Trophoblast cell (in vitro differentiated cells and primary cell): ENCODE results near the gene ASXL2.

Experiments used
- DNase-seq, 2 donors: peaks; one replicate each; pipeline ENCODE4 v3.0.0-alpha.2; 2016
- H2AFZ ChIP-seq: 2 replicates; pipeline ENCODE4 v1.6.1; 2013; ENCODE audit warnings: low read length, moderate library complexity, mild to moderate bottlenecking; ENCODE audit not compliant: insufficient read depth, poor library complexity
- H2AK5ac ChIP-seq: 2 replicates; pipeline ENCODE4 v1.6.1; 2013; ENCODE audit warnings: mild to moderate bottlenecking, low read length
- H2BK120ac ChIP-seq: 2 replicates; pipeline ENCODE4 v1.6.1; 2013; ENCODE audit warnings: low read length, mild to moderate bottlenecking, moderate library complexity; ENCODE audit not compliant: insufficient read depth, poor library complexity
- H2BK12ac ChIP-seq: 2 replicates; pipeline ENCODE4 v1.6.1; 2013; ENCODE audit warnings: mild to moderate bottlenecking, low read length, moderate library complexity
- H2BK5ac ChIP-seq: 2 replicates; pipeline ENCODE4 v1.6.1; 2013; ENCODE audit warnings: low read length, low read depth, moderate library complexity, mild to moderate bottlenecking; ENCODE audit not compliant: poor library complexity
- H3K14ac ChIP-seq: 2 replicates; pipeline ENCODE4 v1.6.1; 2013; ENCODE audit warnings: mild to moderate bottlenecking, low read length
- H3K18ac ChIP-seq: 2 replicates; pipeline ENCODE4 v1.6.1; 2013; ENCODE audit warnings: mild to moderate bottlenecking, low read length
- H3K23ac ChIP-seq: 2 replicates; pipeline ENCODE4 v1.6.1; 2013; ENCODE audit warnings: low read length
- H3K27ac ChIP-seq: 2 replicates; pipeline ENCODE4 v1.5.1; 2013; ENCODE audit warnings: low read depth, mild to moderate bottlenecking, inconsistent platforms, low read length, moderate library complexity
- H3K27me3 ChIP-seq: 2 replicates; pipeline ENCODE4 v1.6.1; 2013; ENCODE audit warnings: inconsistent platforms, mild to moderate bottlenecking, low read length, moderate library complexity; ENCODE audit not compliant: insufficient read depth
- H3K36me3 ChIP-seq, 2 experiments: 1 replicate in 1 of 2; 2 replicates in 1 of 2; pipeline ENCODE4 v1.6.1; 2013; ENCODE audit warnings: low read length in 2 of 2, mild to moderate bottlenecking in 2 of 2, moderate library complexity in 1 of 2; ENCODE audit not compliant: insufficient read depth in 2 of 2, control insufficient read depth in 1 of 2
- H3K4ac ChIP-seq: 2 replicates; pipeline ENCODE4 v1.6.1; 2013; ENCODE audit warnings: low read depth, mild to moderate bottlenecking, low read length, moderate library complexity
- H3K4me1 ChIP-seq, 2 experiments: 1 replicate in 1 of 2; 2 replicates in 1 of 2; pipeline ENCODE4 v1.6.1; 2013; ENCODE audit warnings: low read length in 2 of 2, mild to moderate bottlenecking in 2 of 2, moderate library complexity in 1 of 2; ENCODE audit not compliant: insufficient read depth in 2 of 2, control insufficient read depth in 1 of 2
- H3K4me2 ChIP-seq: 2 replicates; pipeline ENCODE4 v1.6.1; 2013; ENCODE audit warnings: inconsistent platforms, mild to moderate bottlenecking, low read length, moderate library complexity
- H3K4me3 ChIP-seq: 2 replicates; pipeline ENCODE4 v1.5.1; 2013; ENCODE audit warnings: mild to moderate bottlenecking, low read depth, low read length, inconsistent platforms
- H3K79me1 ChIP-seq: one replicate; pipeline ENCODE4 v1.6.1; 2013; ENCODE audit warnings: low read length
- H3K79me2 ChIP-seq: 2 replicates; pipeline ENCODE4 v1.6.1; 2013; ENCODE audit warnings: low read length, mild to moderate bottlenecking; ENCODE audit not compliant: control insufficient read depth, insufficient read depth, poor library complexity
- H3K9ac ChIP-seq: 2 replicates; pipeline ENCODE4 v1.6.1; 2013; ENCODE audit warnings: mild to moderate bottlenecking, low read length
- H3K9me3 ChIP-seq: 2 replicates; pipeline ENCODE4 v1.6.1; 2013; ENCODE audit warnings: low read depth, mild to moderate bottlenecking, control low read depth, inconsistent platforms, low read length; ENCODE audit not compliant: insufficient read depth
- H4K12ac ChIP-seq: 2 replicates; pipeline ENCODE4 v1.6.1; 2013; ENCODE audit warnings: low read depth, mild to moderate bottlenecking, low read length, moderate library complexity
- H4K8ac ChIP-seq: 2 replicates; pipeline ENCODE4 v1.6.1; 2013; ENCODE audit warnings: low read depth, mild to moderate bottlenecking, low read length, moderate library complexity
- H4K91ac ChIP-seq: one replicate; pipeline ENCODE4 v1.6.1; 2013; ENCODE audit warnings: low read depth, mild to moderate bottlenecking, low read length, moderate library complexity
- WGBS: extraction: QIAGEN DNeasy Blood & Tissue Kit; methylation state at CpG from one replicate; pipeline ENCODE4 v1.1.7; 2013; ENCODE audit warnings: missing lambda C conversion rate; ENCODE audit not compliant: insufficient read length, insufficient coverage; ENCODE audit errors: extremely low coverage; 5-methylcytosine and 5-hydroxymethylcytosine counted together

ASXL2 gene

DNA sequence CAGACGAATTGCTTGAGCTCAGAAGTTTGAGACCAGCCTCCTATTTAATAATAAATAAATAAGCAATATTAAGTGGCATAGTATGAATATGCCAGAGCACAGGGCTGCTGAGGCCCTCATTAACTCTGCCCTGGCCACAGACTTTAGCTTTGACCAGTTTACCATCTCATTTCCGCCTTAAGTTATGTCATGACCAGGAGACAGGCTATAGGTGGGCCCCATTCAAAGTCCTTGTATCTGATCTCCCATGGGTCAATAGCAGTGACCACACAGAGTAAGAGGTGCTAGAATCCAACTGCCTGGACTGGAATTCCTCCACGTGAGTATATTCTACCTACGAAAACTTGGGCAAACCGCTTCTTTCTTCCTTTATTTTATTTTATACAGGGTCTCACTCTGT lies 13.4 kb upstream of the ASXL2 start:
- Histone ChIP-seq H3K36me3 (no peaks in the 10 kb centered on the region), H3K27me3 (no peaks in the 10 kb centered on the region), H4K8ac (no peak overlapping the region), H3K9me3 (no peaks in the 10 kb centered on the region), H4K12ac (no peak overlapping the region), H3K23ac (no peak overlapping the region), H4K91ac (no peak overlapping the region), H3K18ac (no peak overlapping the region), H3K27ac (no peak overlapping the region), H3K14ac (no peak overlapping the region), H3K4ac (no peak overlapping the region), H2BK120ac (no peak overlapping the region), H2BK5ac (no peak overlapping the region), H3K79me1 (no peaks in the 10 kb centered on the region), H3K4me3 (no peak overlapping the region), H3K4me2 (no peak overlapping the region), H3K79me2 (no peaks in the 10 kb centered on the region), H3K9ac (no peak overlapping the region), H3K4me1 (no peaks in the 10 kb centered on the region), H2BK12ac (no peak overlapping the region), H2AFZ (no peak overlapping the region), H2AK5ac (no peak overlapping the region)
- no peak for DNase-seq
- no CpG with 5 or more reads among the region's 5 CpGs for whole genome bisulfite sequencing

DNA sequence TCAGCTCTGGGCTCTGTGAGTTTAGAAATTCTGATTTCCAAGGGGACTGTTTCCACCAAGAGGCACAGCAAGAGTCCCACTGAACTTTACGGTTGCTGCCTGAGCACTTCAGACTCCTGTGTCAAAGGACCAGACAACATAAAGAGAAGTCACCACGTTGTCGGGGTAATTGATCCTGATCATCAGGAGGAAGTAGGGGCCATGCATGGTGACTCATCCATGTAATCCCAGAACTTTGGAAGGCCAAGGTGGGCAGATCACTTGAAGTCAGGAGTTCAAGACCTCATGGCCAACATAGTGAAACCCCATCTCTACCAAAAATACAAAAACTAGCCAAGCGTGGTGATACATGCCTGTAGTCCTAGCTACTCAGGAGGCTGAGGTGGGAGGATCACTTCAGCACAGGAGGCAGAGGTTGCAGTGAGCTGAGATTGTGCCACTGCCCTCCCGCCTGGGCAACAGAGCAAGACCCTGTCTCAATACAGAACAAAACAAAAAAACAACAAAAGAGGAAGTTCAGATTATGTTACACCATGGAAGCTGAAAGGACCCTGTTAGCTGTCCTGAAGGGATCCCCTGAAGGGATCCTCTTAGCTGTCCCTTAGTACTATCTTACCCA lies 9.4 kb upstream of the ASXL2 start:
- Histone ChIP-seq H3K36me3 (no peaks in the 10 kb centered on the region), H3K27me3 (no peaks in the 10 kb centered on the region), H2BK120ac (no peak overlapping the region), H3K9me3 (no peaks in the 10 kb centered on the region), H4K91ac (no peak overlapping the region), H2AFZ (no peak overlapping the region), H3K4me3 (no peak overlapping the region), H3K14ac (no peak overlapping the region), H3K27ac (no peak overlapping the region), H4K12ac (no peak overlapping the region), H3K79me2 (no peaks in the 10 kb centered on the region), H3K9ac (no peak overlapping the region), H3K4me1 (no peaks in the 10 kb centered on the region), H3K18ac (no peak overlapping the region), H3K23ac (no peak overlapping the region), H3K4me2 (no peak overlapping the region), H3K4ac (no peak overlapping the region), H2BK5ac (no peak overlapping the region), H2AK5ac (no peak overlapping the region), H2BK12ac (no peak overlapping the region), H4K8ac (no peak overlapping the region), H3K79me1 (no peaks in the 10 kb centered on the region)
- no CpG with 5 or more reads among the region's 5 CpGs for WGBS
- no peak for DNase-seq

DNA sequence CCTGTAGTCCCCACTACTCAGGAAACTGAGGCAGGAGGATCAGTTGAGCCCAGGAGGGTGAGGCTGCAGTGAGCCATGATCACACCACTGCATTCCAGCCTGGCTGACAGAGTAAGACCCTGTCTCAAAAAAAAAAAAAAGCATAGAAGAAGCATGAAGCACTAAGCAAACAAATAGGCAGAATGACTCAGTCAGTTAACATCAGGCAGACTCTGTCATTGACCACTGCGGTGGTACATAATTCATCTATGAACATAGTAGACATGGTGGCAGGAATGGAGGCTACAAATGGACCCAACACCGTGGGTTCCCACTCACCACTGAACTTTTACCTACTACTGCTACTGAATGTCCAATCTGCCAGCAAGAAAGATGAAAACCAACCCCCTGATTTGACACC lies 7.6 kb upstream of the ASXL2 start:
- Histone ChIP-seq H3K79me2 (no peaks in the 10 kb centered on the region), H3K4ac (no peak overlapping the region), H3K14ac (no peak overlapping the region), H3K27me3 (no peaks in the 10 kb centered on the region), H3K79me1 (no peaks in the 10 kb centered on the region), H3K4me3 (no peak overlapping the region), H3K27ac (no peak overlapping the region), H4K12ac (no peak overlapping the region), H3K18ac (no peak overlapping the region), H2AFZ (no peak overlapping the region), H2BK5ac (no peak overlapping the region), H3K9ac (no peak overlapping the region), H3K36me3 (no peaks in the 10 kb centered on the region), H3K23ac (no peak overlapping the region), H2AK5ac (no peak overlapping the region), H3K4me2 (no peak overlapping the region), H2BK12ac (no peak overlapping the region), H2BK120ac (no peak overlapping the region), H3K4me1 (no peaks in the 10 kb centered on the region), H3K9me3 (no peaks in the 10 kb centered on the region), H4K8ac (no peak overlapping the region), H4K91ac (no peak overlapping the region)
- DNase-seq, result no peak
- no CpG with 5 or more reads among the region's 2 CpGs for WGBS

DNA sequence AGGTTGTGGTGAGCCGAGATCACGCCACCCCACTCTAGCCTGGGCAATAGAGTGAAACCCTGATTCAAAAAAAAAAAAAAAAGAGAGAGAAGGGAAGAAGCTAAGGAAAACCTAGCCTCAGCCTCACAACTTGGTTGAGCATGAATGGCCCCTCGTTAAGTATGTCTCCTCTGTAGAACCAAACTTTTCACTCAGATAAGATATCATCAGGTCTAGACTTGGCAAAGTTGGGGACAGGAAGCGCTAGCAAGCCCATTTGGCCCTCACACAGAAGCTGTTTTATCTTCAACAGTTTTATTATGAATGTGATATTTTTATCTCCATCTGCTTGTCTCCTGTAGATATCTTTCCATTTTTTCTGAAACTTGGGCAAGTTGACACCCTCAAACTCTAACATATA lies 3.5 kb upstream of the ASXL2 start:
- no peak overlapping the region for H4K91ac ChIP-seq
- no peak for DNase-seq
- no peak overlapping the region for H2BK5ac ChIP-seq
- H3K14ac ChIP-seq, result no peak overlapping the region
- no peak overlapping the region for H2AK5ac ChIP-seq
- H3K27ac ChIP-seq, result no peak overlapping the region
- no peak overlapping the region for H3K4ac ChIP-seq
- H3K18ac ChIP-seq, result no peak overlapping the region
- H3K9ac ChIP-seq, result no peak overlapping the region
- no peak overlapping the region for H2AFZ ChIP-seq
- H2BK12ac ChIP-seq, result no peak overlapping the region
- no CpG with 5 or more reads among the region's 4 CpGs for WGBS
- H3K79me2 ChIP-seq, result peaks cover 7% of the 10 kb centered on the region
- H3K4me3 ChIP-seq, result no peak overlapping the region
- no peaks in the 10 kb centered on the region for H3K36me3 ChIP-seq
- H3K79me1 ChIP-seq, result peaks cover 10% of the 10 kb centered on the region
- H3K23ac ChIP-seq, result no peak overlapping the region
- H3K4me1 ChIP-seq, result peaks cover 3 to 5% of the 10 kb centered on the region in 2 experiments
- H3K27me3 ChIP-seq, result no peaks in the 10 kb centered on the region
- no peak overlapping the region for H4K12ac ChIP-seq
- no peak overlapping the region for H2BK120ac ChIP-seq
- no peaks in the 10 kb centered on the region for H3K9me3 ChIP-seq
- no peak overlapping the region for H3K4me2 ChIP-seq
- H4K8ac ChIP-seq, result no peak overlapping the region
